Stimulated activated CD4-positive, alpha-beta T cell treated with anti-CD3 and anti-CD28 coated beads, TNF-alpha, amount 100 ng/mL, for 48 hours (primary cell): ENCODE results near the gene TNFRSF21.
A peak's percentile ranks its signal among the peaks of the same experiment; 100 is the strongest.
"Not testable (repeated sequence)": the region's sequence is repeated elsewhere in the genome, so short reads cannot be mapped to it uniquely, and the experiment has no call there.

ENCODE experiments used
- DNase-seq, 3 donors: peaks; one replicate each; pipeline ENCODE4 v3.0.0-alpha.2; 2020; ENCODE audit warnings: low read depth in 3 of 3

The TNFRSF21 gene

DNA sequence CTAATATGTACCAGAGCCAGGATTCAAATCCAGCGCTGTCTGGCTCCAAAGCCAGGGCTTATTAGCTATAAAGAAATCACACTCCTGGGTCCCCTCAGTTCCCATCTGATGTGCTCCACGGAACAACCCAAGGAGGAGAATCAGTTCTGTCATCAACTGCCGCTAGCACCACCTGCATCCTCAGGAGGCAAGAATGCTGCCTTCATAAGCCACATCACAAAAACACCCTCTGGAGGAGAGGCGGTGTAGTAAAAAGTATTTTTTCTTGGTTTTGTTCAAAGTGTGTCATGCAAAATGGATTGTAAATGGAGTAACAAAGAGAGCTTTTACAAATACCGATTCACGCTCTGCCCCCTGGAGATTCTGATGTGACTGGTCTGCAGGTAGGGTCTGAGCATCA, 57.1 kb downstream of the TNFRSF21 start:
- DNase-seq = no peak

DNA sequence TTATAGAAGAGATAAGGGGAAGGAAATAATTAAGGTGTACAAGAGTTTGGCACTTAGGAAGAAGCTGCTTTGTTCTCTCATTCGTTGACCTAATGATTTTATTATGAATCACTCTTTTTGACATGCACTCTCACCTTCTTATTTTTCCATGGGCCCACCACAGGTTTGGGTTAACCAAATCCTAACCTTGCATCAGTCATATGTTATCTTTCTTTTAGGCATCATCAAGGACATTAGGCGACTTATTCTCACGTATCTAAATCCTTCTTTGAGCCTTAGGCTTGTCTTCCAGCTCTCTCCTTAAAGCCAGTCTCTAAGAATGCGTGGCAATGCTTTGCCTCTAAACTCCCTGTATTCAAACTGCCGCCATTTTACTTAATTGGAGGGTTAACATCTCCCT, 58.3 kb downstream of the TNFRSF21 start:
- DNase-seq = no peak

DNA sequence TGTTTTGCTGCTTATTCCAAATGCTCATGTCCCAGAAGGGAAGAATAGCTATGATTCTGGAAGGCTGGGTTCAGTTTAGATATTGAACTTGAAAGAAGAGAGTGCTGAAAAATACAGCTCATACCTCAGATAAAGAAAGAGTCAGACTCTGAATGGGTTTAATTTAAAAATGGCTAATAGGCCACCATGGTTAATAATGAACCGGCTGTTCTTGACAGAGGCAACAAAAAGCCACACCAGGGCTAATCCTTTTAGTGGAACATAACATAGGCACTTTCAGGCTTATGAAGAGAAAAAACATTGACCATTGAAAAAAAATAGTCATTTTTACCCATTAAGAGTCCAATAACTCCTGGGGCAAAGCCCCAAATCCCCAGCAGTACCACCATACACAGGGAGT, 59.4 kb downstream of the TNFRSF21 start:
- DNase-seq = no peak

DNA sequence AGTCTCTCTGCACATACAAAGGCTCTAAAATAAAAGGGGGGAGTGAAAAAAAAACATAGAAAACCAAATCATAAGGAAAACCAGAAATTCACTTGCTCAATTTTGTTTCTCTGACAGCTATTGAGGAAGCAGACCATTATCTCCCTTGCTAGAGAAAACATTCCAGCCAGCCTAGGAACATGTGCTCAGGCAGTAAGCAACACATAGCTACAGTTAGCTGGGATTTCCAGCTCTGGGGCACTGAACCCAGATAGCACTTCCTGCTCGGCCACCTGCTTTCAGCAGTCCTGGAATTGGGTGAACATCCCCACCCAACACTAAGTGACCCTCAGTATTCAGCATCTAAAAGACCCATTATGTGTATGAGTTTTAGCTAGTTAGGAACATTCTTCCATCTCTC, 61.3 kb downstream of the TNFRSF21 start:
- DNase-seq = no peak

GRCh38 chr6:47247227-47247797, 62.4 kb downstream of the TNFRSF21 start:
- no peak for DNase-seq

DNA sequence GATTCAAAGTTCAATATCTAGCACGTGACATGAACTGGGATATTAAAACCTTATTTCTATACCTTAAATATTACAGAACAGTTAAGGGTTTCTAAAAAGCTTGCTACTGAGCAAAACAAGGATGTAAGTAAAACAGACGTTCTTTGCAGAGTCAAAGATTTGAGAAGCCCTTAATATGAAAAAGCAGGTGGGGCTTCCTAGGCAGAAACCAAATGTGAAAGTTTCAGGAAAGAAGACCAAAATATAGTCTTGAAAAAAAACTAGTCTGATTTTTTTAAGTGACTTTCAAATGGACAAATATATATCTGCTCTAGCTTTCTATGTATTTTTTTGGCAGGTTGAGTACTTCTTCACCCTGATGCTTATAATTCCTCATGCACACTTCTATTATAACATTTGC, 63.2 kb downstream of the TNFRSF21 start:
- no peak for DNase-seq

GRCh38 chr6:47245745-47246371, 63.8 kb downstream of the TNFRSF21 start:
- no peak for DNase-seq

GRCh38 chr6:47242483-47243386, 67.0 kb downstream of the TNFRSF21 start:
- peak in 2 of 3 donors; percentile 20 to 21 for DNase-seq

GRCh38 chr6:47241742-47242482, 67.8 kb downstream of the TNFRSF21 start:
- DNase-seq = no peak

DNA sequence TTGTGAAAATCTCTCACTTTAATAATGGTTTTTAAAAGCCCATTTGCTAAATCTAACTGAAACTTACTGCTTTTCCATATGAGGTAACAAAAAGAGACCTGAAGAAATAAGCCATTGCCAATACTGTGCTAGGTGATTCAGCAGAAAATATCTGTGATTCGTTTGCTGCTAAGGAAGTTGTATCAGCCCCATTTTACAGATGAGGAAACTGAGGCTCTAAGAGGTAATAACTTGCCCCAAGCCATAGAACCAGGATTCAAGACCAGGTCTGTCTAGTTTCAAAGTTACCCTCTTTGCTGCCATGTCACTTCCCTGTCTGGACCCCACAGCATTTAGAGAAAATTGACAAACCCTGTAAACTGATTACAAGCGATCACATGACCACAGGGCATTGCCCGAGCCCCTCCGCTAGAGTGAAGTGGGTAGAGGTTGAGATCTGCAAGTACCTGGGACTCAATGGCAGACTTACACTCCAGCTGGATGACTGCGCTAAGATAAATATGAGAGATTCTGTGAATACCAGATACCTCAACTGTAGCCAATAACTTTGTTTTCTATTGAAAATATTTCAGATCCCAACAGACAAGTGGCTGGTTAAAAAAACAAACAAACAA, 69.3 kb downstream of the TNFRSF21 start:
- DNase-seq = no peak

- DNase-seq = no peak
Observed at GRCh38 chr6:47239546-47239945, 70.2 kb downstream of the TNFRSF21 start.

- DNase-seq = no peak
Observed at GRCh38 chr6:47238456-47238995, 71.2 kb downstream of the TNFRSF21 start.

GRCh38 chr6:47237196-47237595, 72.5 kb downstream of the TNFRSF21 start:
- no peak for DNase-seq

DNA sequence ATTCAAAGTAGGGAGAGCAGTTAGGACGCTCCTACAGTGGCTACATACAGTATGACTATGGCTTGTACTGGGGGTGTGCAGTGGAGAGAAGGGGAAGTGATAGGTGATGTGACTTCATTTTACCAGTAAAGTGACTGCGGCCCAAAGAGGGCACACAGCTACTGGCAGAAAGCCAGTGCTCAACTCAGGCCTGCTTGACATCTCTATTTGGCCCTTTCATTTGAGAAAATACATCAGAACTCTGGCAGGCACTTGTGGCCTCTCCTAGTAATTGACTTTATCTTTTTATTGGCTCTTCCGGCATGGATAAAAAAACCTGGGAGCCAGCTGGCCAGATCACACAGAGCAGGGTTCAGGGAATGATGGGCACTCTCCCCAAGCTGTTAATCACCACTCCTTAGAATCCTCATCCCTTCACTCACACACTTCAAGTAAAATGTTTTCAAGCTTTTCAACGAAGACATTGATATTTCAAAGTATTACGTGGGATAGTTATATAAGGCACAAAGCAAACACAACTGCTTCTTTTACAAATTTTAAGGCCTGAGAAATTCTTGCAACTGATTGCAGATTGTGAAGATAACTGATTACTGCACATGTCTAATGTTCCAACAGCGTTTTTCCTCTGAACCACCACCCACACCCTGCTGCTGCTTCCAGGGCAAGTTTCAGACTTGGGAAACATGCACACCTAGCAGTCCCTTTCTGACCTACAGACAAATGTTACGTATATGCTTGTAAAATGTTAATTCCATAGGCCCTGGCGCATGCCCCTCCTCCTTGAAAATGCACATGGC, 73.5 kb downstream of the TNFRSF21 start:
- DNase-seq = no peak

DNA sequence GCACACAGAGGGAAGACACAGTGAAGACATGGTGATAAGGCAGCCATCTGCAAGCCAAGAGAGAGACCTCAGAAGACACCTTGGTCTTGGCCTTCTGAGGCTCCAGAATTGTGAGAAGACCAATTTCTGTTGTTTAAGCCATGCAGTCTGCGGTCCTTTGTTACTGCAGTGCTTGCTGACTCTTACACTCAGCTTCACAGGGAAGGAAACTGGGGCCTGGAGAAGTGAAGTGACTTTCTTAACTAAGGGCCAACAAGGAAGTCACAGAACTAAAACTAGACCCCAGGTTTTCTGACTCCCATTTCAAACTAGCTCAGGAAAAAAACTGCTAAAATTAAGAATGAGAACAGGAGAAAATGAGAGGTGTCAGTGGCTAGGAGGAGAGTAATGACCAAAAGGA, 74.3 kb downstream of the TNFRSF21 start:
- DNase-seq = no peak

- DNase-seq = no peak
Observed at GRCh38 chr6:47234266-47234933, 75.3 kb downstream of the TNFRSF21 start.

- no peak for DNase-seq
Observed at GRCh38 chr6:47231151-47231550, 78.6 kb downstream of the TNFRSF21 start.

GRCh38 chr6:47230579-47230978, 79.1 kb downstream of the TNFRSF21 start:
- DNase-seq = no peak

DNA sequence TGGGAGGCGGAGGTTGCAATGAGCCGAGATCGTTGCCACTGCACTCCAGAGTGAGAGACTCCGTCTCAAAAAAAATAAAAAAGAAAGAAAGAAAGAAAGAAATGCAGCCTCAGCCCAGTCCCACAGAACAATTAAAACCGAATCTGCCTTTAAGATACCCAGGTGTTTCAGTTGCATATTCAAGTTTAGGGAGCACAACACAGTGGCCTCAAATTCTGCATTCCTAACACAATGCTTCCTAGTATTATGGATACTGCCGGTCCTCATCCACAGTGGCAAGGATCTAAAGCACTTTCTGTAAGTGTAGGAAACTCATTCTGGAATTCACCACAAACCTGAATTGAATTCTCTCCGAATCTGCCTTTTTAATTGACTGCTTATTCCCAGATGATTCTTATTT, 80.5 kb downstream of the TNFRSF21 start:
- DNase-seq = no peak

- DNase-seq = not testable (repeated sequence)
Observed at GRCh38 chr6:47228093-47228492, 81.6 kb downstream of the TNFRSF21 start.
